Prostate gland (tissue), 2 donors: ENCODE data around the gene SPDYE2B. TPM values are rescaled to one million over a fixed set of nuclear protein-coding genes. Genes with fewer than 3 reads are reported as not detected.
A peak's percentile ranks its signal among the peaks of the same experiment; 100 is the strongest.
"Not testable (repeated sequence)": the region's sequence is repeated elsewhere in the genome, so short reads cannot be mapped to it uniquely, and the experiment has no call there.

Experiments
- DNase-seq: peaks from one replicate; pipeline ENCODE4 v3.0.0-alpha.2; 2019; ENCODE audit warnings: low spot score
- H3K27ac ChIP-seq, 2 donors: fragments of 200-600 bp; sonication (generic); 2 replicates each; pipeline ENCODE4 v1.5.1; 2017 to 2019
- H3K27me3 ChIP-seq: fragments of 200-600 bp; sonication (generic); replicated peaks from 2 replicates; pipeline ENCODE4 v1.5.1; 2019; ENCODE audit not compliant: insufficient read depth
- H3K36me3 ChIP-seq, 2 donors: fragments of 200-600 bp; sonication (generic); 1 replicate in 1 of 2; 2 replicates in 1 of 2; pipeline versions ENCODE4 v1.5.1 to v1.8.1; 2017 to 2019
- H3K4me1 ChIP-seq: fragments of 200-600 bp; sonication (generic); replicated peaks from 2 replicates; pipeline ENCODE4 v1.5.1; 2019
- H3K4me3 ChIP-seq, 2 donors: fragments of 200-600 bp; sonication (generic); 2 replicates each; pipeline ENCODE4 v1.5.1; 2017 to 2019
- H3K9me3 ChIP-seq: fragments of 200-600 bp; sonication (generic); 2 replicates; pipeline ENCODE4 v1.5.1; 2017
- POLR2AphosphoS5 ChIP-seq: sonication (generic); formaldehyde crosslinking; IDR thresholded peaks from one replicate; pipeline ENCODE4 v1.6.1; 2017; ENCODE audit warnings: antibody characterized with exemption
- WGBS: methylation state at CpG from one replicate; pipeline ENCODE4 v1.1.5; 2018; 5-methylcytosine and 5-hydroxymethylcytosine counted together
- intact Hi-C: fragments of 100-400 bp; cut with DNase I; formaldehyde crosslinking; loops from one replicate; pipeline ENCODE4 v1.14.2; 2022
- total RNA-seq, 2 donors: library from RNA; depleted of rRNA; stranded (reverse); fragments of >200 nt; gene quantifications; one replicate each; pipeline ENCODE4 v1.1.0, GENCODE V29; 2016

SPDYE2B gene
- total RNA-seq, 2 donors from 2014 or later, result not detected

- H3K4me1 ChIP-seq, H3K27ac ChIP-seq, DNase-seq, H3K4me3 ChIP-seq, H3K27me3 ChIP-seq, intact Hi-C loops, H3K9me3 ChIP-seq, H3K36me3 ChIP-seq: not testable (repeated sequence)
- WGBS, result no CpG with 5 or more reads among the region's 16 CpGs
Observed at GRCh38 chr7:102666850-102667249, 16.7 kb downstream of the SPDYE2B start.

GRCh38 chr7:102667523-102667922, 17.4 kb downstream of the SPDYE2B start:
- H3K27me3 ChIP-seq, intact Hi-C loops, H3K4me3 ChIP-seq, H3K9me3 ChIP-seq, H3K27ac ChIP-seq, H3K4me1 ChIP-seq, H3K36me3 ChIP-seq, DNase-seq: not testable (repeated sequence)
- no CpG with 5 or more reads among the region's 14 CpGs for WGBS

DNA sequence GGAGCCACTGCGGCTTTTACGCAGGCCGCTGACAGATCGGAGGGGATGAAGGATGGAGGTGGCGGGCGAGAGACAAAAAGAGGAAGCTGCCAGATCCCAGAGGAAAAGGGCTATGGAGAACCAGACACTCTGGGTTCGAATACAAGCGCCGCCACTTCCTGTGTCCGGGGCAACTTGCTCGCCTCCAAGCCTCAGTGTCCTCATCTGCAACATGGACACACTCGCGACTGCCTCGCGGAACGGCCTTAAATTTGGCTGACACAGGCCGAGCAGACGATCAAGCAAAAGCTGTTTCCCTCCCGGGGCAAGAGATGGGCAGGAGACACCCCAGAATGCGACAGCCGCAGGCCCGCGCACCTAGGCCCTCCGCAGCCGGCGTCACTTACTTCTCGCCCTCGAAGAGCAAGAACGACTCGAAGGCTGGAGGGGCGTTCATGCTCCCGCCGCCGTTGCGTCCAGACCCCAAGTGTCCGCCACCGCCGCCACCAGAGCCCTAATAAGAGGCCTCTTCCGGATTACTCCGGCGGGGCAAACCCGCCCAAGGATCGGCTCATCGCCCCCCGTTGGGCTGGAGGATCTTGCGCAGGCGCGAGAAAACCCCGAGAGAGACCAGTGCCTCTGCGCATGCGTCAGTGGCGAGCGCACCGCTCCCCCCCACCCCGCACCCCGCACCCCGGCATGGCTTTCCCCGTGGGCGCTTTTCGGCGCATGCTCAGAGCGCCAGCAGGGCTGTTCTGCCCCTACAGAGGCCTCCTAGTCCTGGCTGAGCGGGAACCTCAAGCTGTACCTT, 21.2 kb downstream of the SPDYE2B start, which contains the start of gene POLR2J2:
Gene POLR2J2, minus strand, starts transcription at position 498 of the 790 bp plus-strand sequence. Its CDS starts 62 bp downstream, at position 436.
- DNase-seq, result peak; percentile 58
- H3K27me3 ChIP-seq, intact Hi-C loops, H3K9me3 ChIP-seq, H3K4me1 ChIP-seq, H3K36me3 ChIP-seq, H3K27ac ChIP-seq: not testable (repeated sequence)
- WGBS, result no CpG with 5 or more reads among the region's 63 CpGs
- peak; percentile 21 for TF ChIP-seq POLR2AphosphoS5
- peak within 1 kb of the TSS; percentile 26 to 27 for H3K4me3 ChIP-seq

DNA sequence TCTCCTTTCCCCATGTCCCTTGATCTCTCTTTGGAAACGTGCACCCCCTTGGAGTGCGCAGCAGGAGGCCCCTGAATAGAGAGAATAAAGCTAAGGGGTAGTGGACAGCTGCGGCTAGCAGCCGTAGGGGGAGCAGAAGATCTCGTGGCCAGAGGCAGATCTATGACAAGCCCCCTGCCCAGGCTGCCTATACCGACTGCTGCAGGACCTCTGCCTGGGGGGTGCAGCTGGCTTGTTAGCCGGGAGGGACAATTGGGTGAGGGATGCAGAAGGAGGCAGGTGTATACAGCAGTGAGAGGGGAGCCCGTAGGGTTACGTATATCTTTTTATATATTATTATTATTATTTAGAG, 21.8 kb downstream of the SPDYE2B start:
- H3K4me1 ChIP-seq, H3K36me3 ChIP-seq, intact Hi-C loops, H3K27me3 ChIP-seq, H3K4me3 ChIP-seq, DNase-seq, H3K9me3 ChIP-seq, H3K27ac ChIP-seq: not testable (repeated sequence)
- WGBS, result no CpG with 5 or more reads among the region's 9 CpGs

GRCh38 chr7:102673447-102674067, 23.4 kb downstream of the SPDYE2B start:
- WGBS, result no CpG with 5 or more reads among the region's 9 CpGs
- H3K27ac ChIP-seq, H3K4me1 ChIP-seq, H3K36me3 ChIP-seq, intact Hi-C loops, H3K27me3 ChIP-seq, H3K4me3 ChIP-seq, DNase-seq, H3K9me3 ChIP-seq: not testable (repeated sequence)

- H3K4me1 ChIP-seq, H3K27me3 ChIP-seq, DNase-seq, intact Hi-C loops, H3K27ac ChIP-seq, H3K4me3 ChIP-seq, H3K9me3 ChIP-seq, H3K36me3 ChIP-seq: not testable (repeated sequence)
- 75% methylated on average over 1 of the region's 2 CpGs for WGBS
Observed at GRCh38 chr7:102675545-102675944, 25.4 kb downstream of the SPDYE2B start.

DNA sequence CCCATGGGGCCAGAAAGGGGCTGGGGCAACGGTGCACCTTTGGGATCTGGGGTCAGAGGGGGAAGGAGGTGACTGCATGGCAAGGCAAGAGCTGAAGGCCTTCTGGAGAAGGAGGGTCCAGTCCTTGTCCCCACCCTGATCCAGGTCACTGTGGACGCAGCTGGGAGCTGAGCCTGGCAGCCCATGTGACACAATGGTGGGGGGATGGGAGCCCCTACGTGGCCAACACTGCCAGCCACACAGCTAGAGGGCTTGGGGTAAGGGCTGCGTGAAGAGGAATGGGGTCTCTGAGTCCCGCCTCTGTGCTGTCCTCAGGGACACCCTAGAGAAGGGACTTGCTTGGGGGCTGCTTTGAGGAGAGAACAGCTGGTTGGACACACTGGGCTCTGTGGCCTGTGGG, 30.7 kb downstream of the SPDYE2B start:
- H3K27ac ChIP-seq, H3K4me3 ChIP-seq, H3K36me3 ChIP-seq, H3K4me1 ChIP-seq, DNase-seq, H3K27me3 ChIP-seq, intact Hi-C loops, H3K9me3 ChIP-seq: not testable (repeated sequence)
- WGBS, result no CpG with 5 or more reads among the region's 5 CpGs

DNA sequence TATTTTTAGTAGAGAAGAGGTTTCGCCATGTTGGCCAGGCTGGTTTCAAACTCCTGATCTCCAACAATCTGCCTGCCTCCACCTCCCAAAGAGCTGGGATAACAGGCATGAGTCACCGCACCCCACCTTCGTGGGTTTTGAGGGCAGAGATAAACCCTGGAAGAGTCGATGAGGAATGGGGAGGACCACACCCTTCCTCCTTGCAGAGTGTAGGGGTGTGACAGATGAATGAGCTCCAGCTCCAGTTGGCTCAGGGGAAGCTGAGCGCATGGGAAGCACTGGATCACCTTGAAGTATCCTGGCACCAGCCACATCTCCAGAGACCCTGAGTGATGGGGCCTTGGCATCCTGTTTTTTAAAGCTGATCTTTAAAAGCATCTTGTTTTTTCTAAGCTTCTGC, 32.4 kb downstream of the SPDYE2B start:
- H3K36me3 ChIP-seq, H3K4me3 ChIP-seq, H3K9me3 ChIP-seq, H3K27ac ChIP-seq, H3K27me3 ChIP-seq, DNase-seq, H3K4me1 ChIP-seq, intact Hi-C loops: not testable (repeated sequence)
- WGBS, result no CpG with 5 or more reads among the region's 5 CpGs

DNA sequence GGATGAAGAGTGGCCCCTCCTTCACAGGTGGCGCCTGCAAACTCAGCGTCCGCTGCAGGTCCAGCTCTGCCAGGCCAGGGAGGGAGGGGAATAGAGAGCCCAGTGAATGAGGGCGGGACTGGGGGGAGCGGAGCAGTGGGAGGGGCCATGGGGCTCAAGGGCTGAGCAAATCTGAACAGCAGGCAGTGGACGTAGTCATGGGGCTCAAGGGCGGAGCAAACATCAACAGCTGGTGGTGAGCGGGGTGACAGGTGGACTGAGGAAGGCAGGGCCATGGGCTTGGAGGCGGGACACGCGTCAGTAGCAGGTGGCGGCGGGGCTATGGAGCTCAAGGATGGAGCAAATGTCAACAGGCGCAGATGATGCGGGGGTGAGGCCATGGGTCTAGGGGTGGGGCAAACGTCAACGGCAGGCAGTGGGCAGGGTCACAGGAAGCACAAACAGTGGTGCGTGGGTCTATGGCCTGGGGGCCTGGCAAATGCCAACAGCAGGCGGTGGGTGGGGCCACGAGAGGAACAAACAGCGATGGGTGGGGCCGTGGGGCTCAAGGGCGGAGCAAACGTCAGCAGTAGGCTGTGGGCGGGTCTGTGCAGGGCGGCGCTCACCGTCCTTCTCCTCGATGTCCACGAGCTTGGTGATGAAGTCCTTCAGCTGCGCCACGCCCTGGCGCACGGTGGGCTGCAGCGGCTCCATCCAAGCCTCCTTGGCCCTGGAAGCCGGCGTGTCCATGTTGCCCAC, 38.3 kb downstream of the SPDYE2B start:
- H3K27me3 ChIP-seq, H3K36me3 ChIP-seq, H3K27ac ChIP-seq, intact Hi-C loops, DNase-seq, H3K4me1 ChIP-seq, H3K9me3 ChIP-seq, H3K4me3 ChIP-seq: not testable (repeated sequence)
- WGBS, result no CpG with 5 or more reads among the region's 37 CpGs

DNA sequence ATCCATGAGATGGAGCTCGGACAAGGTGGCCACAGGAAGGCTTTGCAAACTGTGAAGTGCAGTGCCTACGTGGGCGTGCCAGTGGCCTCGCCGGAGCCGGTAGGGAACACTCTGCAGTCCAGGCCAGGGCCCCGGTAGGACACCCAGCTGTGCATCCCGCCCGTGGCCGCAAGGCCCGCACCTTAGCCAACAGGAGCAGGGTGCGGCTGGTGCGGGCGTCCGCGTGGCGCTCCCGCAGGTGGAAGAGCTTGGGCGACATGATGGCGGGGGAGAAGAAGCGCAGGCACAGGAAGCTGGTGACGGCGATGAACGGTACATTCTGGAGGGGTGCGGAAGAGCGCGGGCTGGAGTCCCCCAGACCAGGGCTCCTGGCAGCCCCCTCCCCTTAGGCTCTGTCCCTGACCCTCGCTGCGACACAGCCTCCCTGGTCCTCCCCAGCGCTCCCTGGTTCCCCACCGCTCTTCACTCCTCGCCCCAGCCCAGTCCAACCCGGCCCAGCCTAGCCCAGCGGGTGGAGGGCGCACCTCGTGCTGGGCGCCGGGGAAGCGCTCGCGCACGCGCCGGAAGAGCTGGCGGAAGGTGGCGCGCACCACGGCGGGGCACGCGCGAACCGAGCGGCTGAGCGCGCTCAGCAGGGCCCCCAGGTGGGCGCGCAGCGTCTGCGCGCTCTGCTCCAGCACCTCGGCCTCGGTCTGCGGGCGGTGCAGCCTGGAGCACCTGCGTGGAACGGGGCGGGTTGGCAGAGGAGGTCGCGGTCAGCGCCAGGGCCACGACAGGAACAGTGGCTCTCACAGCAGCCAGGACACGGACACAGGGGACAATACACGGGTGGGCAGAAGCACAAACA, 39.5 kb downstream of the SPDYE2B start:
- H3K36me3 ChIP-seq, H3K27ac ChIP-seq, DNase-seq, H3K9me3 ChIP-seq, H3K27me3 ChIP-seq, intact Hi-C loops, H3K4me1 ChIP-seq: not testable (repeated sequence)
- H3K4me3 ChIP-seq, result peak overlapping the region in 1 of 2 donors; percentile 4
- WGBS, result 25% methylated on average over 10 of the region's 74 CpGs

- H3K27ac ChIP-seq, intact Hi-C loops, H3K36me3 ChIP-seq, H3K4me1 ChIP-seq, H3K4me3 ChIP-seq, H3K9me3 ChIP-seq, DNase-seq, H3K27me3 ChIP-seq: not testable (repeated sequence)
- WGBS, result 94% methylated on average over 3 of the region's 6 CpGs
Observed at GRCh38 chr7:102690602-102691001, 40.5 kb downstream of the SPDYE2B start.
